IMR-90 (cell line): ENCODE results near the gene NEIL3. TPM values are rescaled to one million over a fixed set of nuclear protein-coding genes. Genes with fewer than 3 reads are reported as not detected.
A peak's percentile ranks its signal among the peaks of the same experiment; 100 is the strongest.

Source experiments
- ATAC-seq: fragments of 200-7000 bp; cut with Tn5 transposase; 2 replicates; pipeline ENCODE4 v1.9.1; 2020; ENCODE audit warnings: low read depth, mild to moderate bottlenecking, moderate library complexity
- BruUV-seq: library from RNA; stranded (reverse); fragments of 400-500 nt; replicated peaks from 2 replicates; lab custom pipeline; 2021; lab: Mats Ljungman, UMichigan
- CTCF ChIA-PET: fragments of 300-600 bp; formaldehyde crosslinking; extraction: SDS; loops from one replicate; lab custom pipeline; 2021; ENCODE audit warnings: antibody characterized with exemption; lab: Yijun Ruan, JAX
- POLR2A ChIA-PET: fragments of 300-600 bp; sonication (Branson Sonifier 250); formaldehyde crosslinking; loops from one replicate; lab custom pipeline; 2022; ENCODE audit warnings: antibody characterized with exemption; ENCODE audit not compliant: unreplicated experiment; lab: Charles Lee
- DNase-seq: peaks from one replicate; pipeline ENCODE4 v3.0.0; 2013
- H2AFZ ChIP-seq: replicated peaks from 2 replicates; pipeline ENCODE3; 2013; ENCODE audit warnings: low read length, mild to moderate bottlenecking; ENCODE audit not compliant: poor library complexity
- H2AK5ac ChIP-seq: 2 replicates; pipeline ENCODE4 v1.6.1; 2013; ENCODE audit warnings: low read depth, low read length, inconsistent platforms
- H2AK9ac ChIP-seq: replicated peaks from 2 replicates; pipeline ENCODE3; 2013; ENCODE audit warnings: mild to moderate bottlenecking, low read depth, low read length, moderate library complexity; ENCODE audit not compliant: poor library complexity
- H2BK120ac ChIP-seq: 2 replicates; pipeline ENCODE4 v1.6.1; 2013; ENCODE audit warnings: low read depth, low read length, inconsistent platforms
- H2BK15ac ChIP-seq: 3 replicates; pipeline ENCODE4 v1.6.1; 2013; ENCODE audit warnings: low read depth, low read length, inconsistent platforms
- H2BK20ac ChIP-seq: 2 replicates; pipeline ENCODE4 v1.6.1; 2013; ENCODE audit warnings: low read depth, mild to moderate bottlenecking, inconsistent platforms, low read length, moderate library complexity
- H2BK5ac ChIP-seq: 2 replicates; pipeline ENCODE4 v1.6.1; 2013; ENCODE audit warnings: mild to moderate bottlenecking, low read depth, low read length, inconsistent platforms; ENCODE audit not compliant: poor library complexity, severe bottlenecking
- H3K14ac ChIP-seq: replicated peaks from 2 replicates; pipeline ENCODE4 v1.6.1; 2013; ENCODE audit warnings: low read depth, low read length, inconsistent platforms
- H3K18ac ChIP-seq: 2 replicates; pipeline ENCODE4 v1.6.1; 2013; ENCODE audit warnings: low read depth, low read length, control low read depth
- H3K23ac ChIP-seq: 2 replicates; pipeline ENCODE4 v1.6.1; 2013; ENCODE audit warnings: low read depth, low read length, inconsistent platforms
- H3K27ac ChIP-seq: 2 replicates; pipeline ENCODE4 v1.5.1; 2013; ENCODE audit warnings: mild to moderate bottlenecking, control low read depth, low read length; ENCODE audit not compliant: insufficient read depth
- H3K27me3 ChIP-seq: 2 replicates; pipeline ENCODE4 v1.6.1; 2013; ENCODE audit warnings: low read length; ENCODE audit not compliant: control insufficient read depth, insufficient read depth
- H3K36me3 ChIP-seq: 2 replicates; pipeline ENCODE4 v1.6.1; 2013; ENCODE audit warnings: low read length, mixed read lengths; ENCODE audit not compliant: control insufficient read depth, insufficient read depth
- H3K4ac ChIP-seq: 2 replicates; pipeline ENCODE4 v1.6.1; 2013; ENCODE audit warnings: low read depth, low read length, inconsistent platforms
- H3K4me1 ChIP-seq: 2 replicates; pipeline ENCODE4 v1.6.1; 2013; ENCODE audit warnings: low read length, mixed read lengths; ENCODE audit not compliant: control insufficient read depth, insufficient read depth
- H3K4me2 ChIP-seq: 2 replicates; pipeline ENCODE4 v1.6.1; 2013; ENCODE audit warnings: low read depth, mild to moderate bottlenecking, control low read depth, low read length, moderate library complexity
- H3K4me3 ChIP-seq: 2 replicates; pipeline ENCODE4 v1.5.1; 2013; ENCODE audit warnings: low read depth, mild to moderate bottlenecking, control low read depth, low read length, moderate library complexity; ENCODE audit not compliant: insufficient read depth
- H3K56ac ChIP-seq: 2 replicates; pipeline ENCODE4 v1.6.1; 2013; ENCODE audit warnings: low read length, inconsistent platforms; ENCODE audit not compliant: insufficient read depth; ENCODE audit errors: extremely low read depth
- H3K79me1 ChIP-seq, 2 experiments: 2 replicates each; pipeline ENCODE4 v1.6.1; 2013; ENCODE audit warnings: low read length in 2 of 2, inconsistent platforms in 1 of 2, low read depth in 1 of 2
- H3K9ac ChIP-seq: 2 replicates; pipeline ENCODE4 v1.6.1; 2013; ENCODE audit warnings: low read depth, low read length, control low read depth
- H3K9me1 ChIP-seq: 2 replicates; pipeline ENCODE4 v1.6.1; 2013; ENCODE audit warnings: low read length, inconsistent platforms; ENCODE audit not compliant: insufficient read depth
- H3K9me3 ChIP-seq: 2 replicates; pipeline ENCODE4 v1.6.1; 2013; ENCODE audit warnings: low read length; ENCODE audit not compliant: control insufficient read depth, insufficient read depth
- H4K20me1 ChIP-seq: 2 replicates; pipeline ENCODE4 v1.6.1; 2013; ENCODE audit warnings: low read length, inconsistent platforms; ENCODE audit not compliant: insufficient read depth
- H4K5ac ChIP-seq: 2 replicates; pipeline ENCODE4 v1.6.1; 2013; ENCODE audit warnings: mild to moderate bottlenecking, low read depth, low read length, control low read depth
- H4K8ac ChIP-seq, 2 experiments: 2 replicates each; pipeline ENCODE4 v1.6.1; 2013; ENCODE audit warnings: low read depth in 2 of 2, low read length in 2 of 2, control low read depth in 1 of 2, inconsistent platforms in 1 of 2
- H4K91ac ChIP-seq: 2 replicates; pipeline ENCODE4 v1.6.1; 2013; ENCODE audit warnings: low read depth, low read length, inconsistent platforms; ENCODE audit not compliant: insufficient read depth
- CEBPB ChIP-seq: IDR thresholded peaks from 2 replicates; pipeline ENCODE4 v1.6.1; 2012; ENCODE audit warnings: low read depth, low read length, improper control_type of control experiment
- CHD1 ChIP-seq: IDR thresholded peaks from 2 replicates; pipeline ENCODE4 v1.6.1; 2012; ENCODE audit warnings: low read depth, low read length, improper control_type of control experiment
- FOS ChIP-seq: fragments of 150-350 bp; IDR thresholded peaks from 2 replicates; pipeline ENCODE4 v1.6.1; 2016; ENCODE audit warnings: low read depth, low read length
- MAFK ChIP-seq: IDR thresholded peaks from 2 replicates; pipeline ENCODE4 v1.6.1; 2012; ENCODE audit warnings: low read depth, low read length, improper control_type of control experiment
- MAZ ChIP-seq: IDR thresholded peaks from 2 replicates; pipeline ENCODE4 v1.6.1; 2012; ENCODE audit warnings: low read depth, mild to moderate bottlenecking, low read length, improper control_type of control experiment, moderate library complexity, borderline replicate concordance
- NFE2L2 ChIP-seq: fragments of 150-350 bp; IDR thresholded peaks from 2 replicates; pipeline ENCODE4 v1.6.1; 2016; ENCODE audit warnings: low read depth, mild to moderate bottlenecking, low read length
- SMC3 ChIP-seq: fragments of 150-350 bp; IDR thresholded peaks from 2 replicates; pipeline ENCODE4 v1.6.1; 2016; ENCODE audit warnings: low read depth, mild to moderate bottlenecking, antibody characterized with exemption, low read length, moderate library complexity
- WGBS, 2 experiments: methylation state at CpG; one replicate each; pipeline versions ENCODE4 v1.1.5 to v1.1.7; 2013; ENCODE audit warnings: missing lambda C conversion rate in 2 of 2; ENCODE audit not compliant: insufficient read length in 1 of 2; ENCODE audit errors: extremely low coverage in 2 of 2; 5-methylcytosine and 5-hydroxymethylcytosine counted together
- dilution Hi-C: fragments of 300-500 bp; cut with HindIII; formaldehyde crosslinking; loops from one replicate; pipeline ENCODE4 v1.14.3; 2018; ENCODE audit warnings: low sequenced_read_pairs; ENCODE audit not compliant: unreplicated experiment
- in situ Hi-C: fragments of 300-500 bp; cut with MboI; formaldehyde crosslinking; loops from 3 replicates; pipeline ENCODE4 v1.14.3; 2019; ENCODE audit warnings: low sequenced_read_pairs, inconsistent platforms, mixed read lengths
- intact Hi-C: fragments of 100-400 bp; cut with micrococcal nuclease; formaldehyde crosslinking; loops from 2 replicates; pipeline ENCODE4 v1.10.0; 2022
- polyA plus RNA-seq, 3 experiments: library from polyadenylated mRNA; depleted of rRNA; stranded (reverse); fragments of >200 nt; gene quantifications; 2 replicates each; pipeline ENCODE4 v1.2.3, GENCODE V29; 2012; ENCODE audit warnings: low replicate concordance in 1 of 3
- total RNA-seq: library from RNA; depleted of rRNA; stranded (reverse); fragments of >200 nt; gene quantifications from 2 replicates; pipeline ENCODE4 v1.2.3, GENCODE V29; 2012

NEIL3 gene
- total and polyA plus RNA-seq, 2 of the 4 experiments (the other 2 are of a cell fraction), result 4.4 to 7.9 TPM

- no peaks in the 10 kb centered on the region for H3K9me3 ChIP-seq
- DNase-seq (peak; percentile 85), ATAC-seq (peak; percentile 35)
- no peak overlapping the region for H4K91ac ChIP-seq
- H2BK120ac ChIP-seq, result no peak overlapping the region
- H3K27ac ChIP-seq, result peak overlapping the region; percentile 32; the same call in 1 of the 2 replicates
- no peak overlapping the region for H3K4me3 ChIP-seq
- H3K27me3 ChIP-seq, result no peaks in the 10 kb centered on the region
- peaks cover 7% of the 10 kb centered on the region for H3K9me1 ChIP-seq
- H3K23ac ChIP-seq, result no peak overlapping the region
- no peaks in the 10 kb centered on the region for H3K36me3 ChIP-seq
- H2AFZ ChIP-seq, result no peak overlapping the region
- peak overlapping the region; percentile 55; the same call in 1 of the 2 replicates for H3K4me2 ChIP-seq
- dilution Hi-C loops, result no loop called here
- no peak overlapping the region for H3K18ac ChIP-seq
- BruUV-seq, result no TSS peak
- no CpG with 5 or more reads among the region's 3 CpGs for WGBS, 2 experiments
- peaks cover 8% of the 10 kb centered on the region for H3K4me1 ChIP-seq
- H2BK15ac ChIP-seq, result no peak overlapping the region
- no peaks in the 10 kb centered on the region for H4K20me1 ChIP-seq
- no peak overlapping the region for H3K56ac ChIP-seq
- no peak overlapping the region for H2AK9ac ChIP-seq
- H4K8ac ChIP-seq, result no peak overlapping the region
- intact Hi-C loops, result no loop called here
- no peak overlapping the region for H2BK5ac ChIP-seq
- TF ChIP-seq SMC3, result no peak
- no peak for TF ChIP-seq CHD1
- peak; percentile 92 for TF ChIP-seq NFE2L2
- TF ChIP-seq FOS, result 0 out of 2 replicates have a peak, but pooled peaks have one; percentile 26
- peak; percentile 79 for TF ChIP-seq MAFK
- no peak for TF ChIP-seq MAZ
- TF ChIP-seq CEBPB, result peak; percentile 86
- ChIA-PET CTCF (interaction anchor here (0.9 to 4.4 kb wide), 2 partner anchors 55 to 58 kb away, joined by 3 to 16 read pairs; no protein-coding TSS in a partner anchor), POLR2A (no interaction called here)
- H2BK20ac ChIP-seq, result no peak overlapping the region
- no peak overlapping the region for H2AK5ac ChIP-seq
- in situ Hi-C loops, result no loop called here
- H3K14ac ChIP-seq, result no peak overlapping the region
- peaks cover 3 to 5% of the 10 kb centered on the region in 2 experiments; a peak in 2 of 4 replicates for H3K79me1 ChIP-seq
- H4K5ac ChIP-seq, result no peak overlapping the region
- no peak overlapping the region for H3K9ac ChIP-seq
- no peak overlapping the region for H3K4ac ChIP-seq
Measured at GRCh38 chr4:177308125-177308524, 1.5 kb upstream of the NEIL3 start.
